Ishikawa (cell line): ENCODE results near the gene KIRREL3.

ENCODE experiments used
- CEBPB ChIP-seq: IDR thresholded peaks from 2 replicates; pipeline ENCODE4 v1.6.1; 2012
- CREB1 ChIP-seq: IDR thresholded peaks from 2 replicates; pipeline ENCODE4 v1.6.1; 2012; ENCODE audit warnings: low read depth
- EGR1 ChIP-seq: IDR thresholded peaks from 2 replicates; pipeline ENCODE4 v1.6.1; 2012
- EP300 ChIP-seq: IDR thresholded peaks from 2 replicates; pipeline ENCODE4 v1.6.1; 2012; ENCODE audit warnings: borderline replicate concordance
- FOXM1 ChIP-seq: IDR thresholded peaks from 2 replicates; pipeline ENCODE4 v1.6.1; 2012; ENCODE audit warnings: low read depth, borderline replicate concordance
- MAX ChIP-seq: IDR thresholded peaks from 2 replicates; pipeline ENCODE4 v1.6.1; 2012
- RAD21 ChIP-seq: IDR thresholded peaks from 2 replicates; pipeline ENCODE4 v1.6.1; 2012; ENCODE audit warnings: low read depth
- TAF1 ChIP-seq: IDR thresholded peaks from 2 replicates; pipeline ENCODE4 v1.6.1; 2012; ENCODE audit warnings: low read depth, mild to moderate bottlenecking
- TCF12 ChIP-seq: IDR thresholded peaks from 2 replicates; pipeline ENCODE4 v1.6.1; 2012; ENCODE audit warnings: low read depth
- TEAD4 ChIP-seq: IDR thresholded peaks from 2 replicates; pipeline ENCODE4 v1.6.1; 2012
- USF1 ChIP-seq: IDR thresholded peaks from 2 replicates; pipeline ENCODE4 v1.6.1; 2012
- YY1 ChIP-seq: IDR thresholded peaks from 2 replicates; pipeline ENCODE4 v1.6.1; 2012; ENCODE audit warnings: low read depth
- ZBTB7A ChIP-seq: IDR thresholded peaks from 2 replicates; pipeline ENCODE4 v1.6.1; 2012; ENCODE audit warnings: low read depth
- TF ChIP-seq, protein P1 (sequence below): IDR thresholded peaks from 2 replicates; pipeline ENCODE4 v1.6.1; 2012; ENCODE audit warnings: low read depth, mild to moderate bottlenecking

- TF ChIP-seq, protein P1, sequence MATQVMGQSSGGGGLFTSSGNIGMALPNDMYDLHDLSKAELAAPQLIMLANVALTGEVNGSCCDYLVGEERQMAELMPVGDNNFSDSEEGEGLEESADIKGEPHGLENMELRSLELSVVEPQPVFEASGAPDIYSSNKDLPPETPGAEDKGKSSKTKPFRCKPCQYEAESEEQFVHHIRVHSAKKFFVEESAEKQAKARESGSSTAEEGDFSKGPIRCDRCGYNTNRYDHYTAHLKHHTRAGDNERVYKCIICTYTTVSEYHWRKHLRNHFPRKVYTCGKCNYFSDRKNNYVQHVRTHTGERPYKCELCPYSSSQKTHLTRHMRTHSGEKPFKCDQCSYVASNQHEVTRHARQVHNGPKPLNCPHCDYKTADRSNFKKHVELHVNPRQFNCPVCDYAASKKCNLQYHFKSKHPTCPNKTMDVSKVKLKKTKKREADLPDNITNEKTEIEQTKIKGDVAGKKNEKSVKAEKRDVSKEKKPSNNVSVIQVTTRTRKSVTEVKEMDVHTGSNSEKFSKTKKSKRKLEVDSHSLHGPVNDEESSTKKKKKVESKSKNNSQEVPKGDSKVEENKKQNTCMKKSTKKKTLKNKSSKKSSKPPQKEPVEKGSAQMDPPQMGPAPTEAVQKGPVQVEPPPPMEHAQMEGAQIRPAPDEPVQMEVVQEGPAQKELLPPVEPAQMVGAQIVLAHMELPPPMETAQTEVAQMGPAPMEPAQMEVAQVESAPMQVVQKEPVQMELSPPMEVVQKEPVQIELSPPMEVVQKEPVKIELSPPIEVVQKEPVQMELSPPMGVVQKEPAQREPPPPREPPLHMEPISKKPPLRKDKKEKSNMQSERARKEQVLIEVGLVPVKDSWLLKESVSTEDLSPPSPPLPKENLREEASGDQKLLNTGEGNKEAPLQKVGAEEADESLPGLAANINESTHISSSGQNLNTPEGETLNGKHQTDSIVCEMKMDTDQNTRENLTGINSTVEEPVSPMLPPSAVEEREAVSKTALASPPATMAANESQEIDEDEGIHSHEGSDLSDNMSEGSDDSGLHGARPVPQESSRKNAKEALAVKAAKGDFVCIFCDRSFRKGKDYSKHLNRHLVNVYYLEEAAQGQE: no peak
- TF ChIP-seq TAF1 (no peak), TEAD4 (no peak), EP300 (no peak), RAD21 (0 out of 2 replicates have a peak, but pooled peaks have one; percentile 18), MAX (no peak), CREB1 (no peak), ZBTB7A (no peak), EGR1 (no peak), YY1 (no peak), CEBPB (no peak), TCF12 (no peak), USF1 (no peak), FOXM1 (no peak)
Measured at GRCh38 chr11:126874831-126875230, 125.7 kb downstream of the KIRREL3 start.
